Measurements from ENCODE around the gene NOM1.

DNA sequence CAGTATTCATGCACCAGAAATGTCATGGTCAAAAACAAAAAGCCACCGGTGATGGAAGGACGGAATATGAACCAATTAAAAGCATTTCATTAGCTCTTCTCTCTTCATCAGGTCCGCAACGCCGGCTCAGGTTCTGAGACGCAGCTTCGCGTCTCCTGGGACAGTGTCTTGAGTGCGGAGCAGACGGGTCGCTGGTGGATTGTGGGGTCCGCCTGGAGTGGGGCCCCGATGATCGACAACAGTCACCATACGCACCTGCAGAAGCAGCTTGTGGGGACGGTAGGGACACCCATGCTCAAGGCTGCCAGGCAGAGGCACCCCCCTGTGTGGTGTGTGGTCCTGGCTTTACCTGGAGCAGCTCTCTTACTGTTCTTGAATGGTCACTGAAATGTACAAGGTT, 13.4 kb downstream of the NOM1 start:
- TF ChIP-seq CTCF (IDR thresholded peaks at IDR 0.05) (no peak), ZFX (IDR thresholded peaks at IDR 0.05; ENCODE audit: borderline replicate concordance) (no peak)
